Spleen (tissue), 11 donors: ENCODE data around the gene RBBP8NL. TPM values are rescaled to one million over a fixed set of nuclear protein-coding genes. Genes with fewer than 3 reads are reported as not detected.

Source experiments
- DNase-seq: peaks from one replicate; pipeline ENCODE4 v3.0.0-alpha.2; 2020
- H3K27ac ChIP-seq, 8 donors: fragments of 200-600 bp; sonication (generic) in 7 of 8; 1 replicate in 4 of 8; 2 replicates in 4 of 8; pipeline versions ENCODE4 v1.5.0 to v1.8.0; 2016 to 2021; ENCODE audit warnings: inconsistent platforms in 4 of 8, mild to moderate bottlenecking in 4 of 8, moderate library complexity in 1 of 8
- H3K27me3 ChIP-seq, 7 donors: fragments of 200-600 bp; sonication (generic) in 6 of 7; replicated peaks in 1 of 7; 1 replicate in 4 of 7; 2 replicates in 3 of 7; pipeline versions ENCODE4 v1.5.0 to v1.8.0; 2016 to 2021; ENCODE audit warnings: inconsistent platforms in 3 of 7, mild to moderate bottlenecking in 1 of 7
- H3K36me3 ChIP-seq, 6 donors: fragments of 200-600 bp; sonication (generic) in 5 of 6; 1 replicate in 4 of 6; 2 replicates in 2 of 6; pipeline versions ENCODE4 v1.5.0 to v1.8.0; 2016 to 2021; ENCODE audit warnings: inconsistent platforms in 2 of 6
- H3K4me1 ChIP-seq, 6 donors: fragments of 200-600 bp; sonication (generic) in 5 of 6; 1 replicate in 3 of 6; 2 replicates in 3 of 6; pipeline versions ENCODE4 v1.5.0 to v1.8.0; 2016 to 2021; ENCODE audit warnings: inconsistent platforms in 3 of 6
- H3K4me3 ChIP-seq, 8 donors: fragments of 200-600 bp; sonication (generic) in 7 of 8; 1 replicate in 4 of 8; 2 replicates in 4 of 8; pipeline versions ENCODE4 v1.5.0 to v1.8.0; 2016 to 2021; ENCODE audit warnings: inconsistent platforms in 4 of 8, mild to moderate bottlenecking in 4 of 8, moderate library complexity in 2 of 8
- H3K9me3 ChIP-seq, 8 donors: fragments of 200-600 bp; sonication (generic) in 7 of 8; 1 replicate in 4 of 8; 2 replicates in 4 of 8; pipeline versions ENCODE4 v1.5.0 to v1.8.0; 2016 to 2021; ENCODE audit warnings: inconsistent platforms in 4 of 8
- CTCF ChIP-seq, 11 experiments: fragments of 200-600 bp in 7 of 11; fragments of 450-650 bp in 4 of 11; sonication (generic) in 4 of 11; IDR thresholded peaks in 8 of 11; conservative IDR thresholded peaks in 3 of 11; 1 replicate in 7 of 11; 2 replicates in 4 of 11; pipeline versions ENCODE4 v1.4.0 to v1.8.0; 2016 to 2021; ENCODE audit warnings: antibody characterized with exemption in 11 of 11, inconsistent platforms in 4 of 11, mild to moderate bottlenecking in 1 of 11
- POLR2A ChIP-seq, 3 donors: fragments of 450-650 bp; IDR thresholded peaks; one replicate each; pipeline ENCODE4 v1.5.1; 2017; ENCODE audit warnings: antibody characterized with exemption in 3 of 3, mild to moderate bottlenecking in 1 of 3
- POLR2AphosphoS5 ChIP-seq, 3 donors: sonication (generic); formaldehyde crosslinking; IDR thresholded peaks; one replicate each; pipeline ENCODE4 v1.5.1; 2017; ENCODE audit warnings: antibody characterized with exemption in 3 of 3
- WGBS, 5 donors: extraction: QIAGEN DNeasy Blood & Tissue Kit in 3 of 5; methylation state at CpG; one replicate each; pipeline versions ENCODE4 v1.1.5 to v1.1.7; 2013 to 2018; 5-methylcytosine and 5-hydroxymethylcytosine counted together
- intact Hi-C: fragments of 100-400 bp; cut with DNase I; formaldehyde crosslinking; loops from one replicate; pipeline ENCODE4 v1.15.0; 2023; ENCODE audit warnings: low total_unique reads
- polyA plus RNA-seq, 3 donors: library from polyadenylated mRNA; stranded (reverse); fragments of 200-250 nt; gene quantifications; one replicate each; pipeline ENCODE4 v1.2.1, GENCODE V29; 2013
- total RNA-seq, 7 donors: library from RNA; depleted of rRNA in 3 of 7; stranded (reverse); fragments of >200 nt in 3 of 7; fragmentation: NEBNext Ultra II Directional in 4 of 7; extraction: Animal tissue kit (Norgen Biotek cat#: 25700) in 4 of 7; gene quantifications; one replicate each; pipeline versions ENCODE4 v1.1.0 to v1.2.1, GENCODE V29; 2016 to 2021
- donor health status: healthy with polysubstance abuse.
- donor health status: DM: no; HTN: no; CAD: no; lungs with moderate emphysema.
- donor health status: DM: no; HTN: no; CAD: no.
- donor health status: Bipolar disorder and iron deficiency.
- donor health status: healthy.
- donor health status: DM: no; HTN: no; CAD: no.
- donor health status: DM: yes; HTN: yes; CAD: no.

Gene RBBP8NL
- total and polyA plus RNA-seq, 10 donors, result 0.03 TPM; not detected in 9

- Histone ChIP-seq H3K9me3 (no peaks in the 10 kb centered on the region), H3K4me3 (no peak overlapping the region), H3K27me3 (peaks cover 0 to 75% (median 32%) of the 10 kb centered on the region in 7 donors), H3K36me3 (no peaks in the 10 kb centered on the region), H3K27ac (no peak overlapping the region), H3K4me1 (peaks cover 13 to 50% (median 43%) of the 10 kb centered on the region in 6 donors)
- intact Hi-C loops, result no loop called here
- WGBS, 5 donors, result 67 to 78% (median 71%) methylated on average over 14 to 19 of the region's 19 CpGs
- DNase-seq, result no peak
- TF ChIP-seq POLR2AphosphoS5 (IDR thresholded peaks at IDR 0.05), result no peak
- no peak for TF ChIP-seq POLR2A (IDR thresholded peaks at IDR 0.05)
- TF ChIP-seq CTCF (IDR thresholded peaks at IDR 0.05 in 8 of 11, conservative IDR thresholded peaks at IDR 0.05 in 3 of 11), result no peak
Measured at GRCh38 chr20:62370115-62370806, 57.1 kb downstream of the RBBP8NL start.

GRCh38 chr20:62369815-62370114, 57.6 kb downstream of the RBBP8NL start:
- Histone ChIP-seq H3K4me1 (peaks cover 13 to 54% (median 46%) of the 10 kb centered on the region in 6 donors), H3K4me3 (no peak overlapping the region), H3K27ac (no peak overlapping the region), H3K27me3 (peaks cover 0 to 79% (median 32%) of the 10 kb centered on the region in 7 donors), H3K36me3 (no peaks in the 10 kb centered on the region), H3K9me3 (no peaks in the 10 kb centered on the region)
- TF ChIP-seq POLR2A (IDR thresholded peaks at IDR 0.05) (no peak), POLR2AphosphoS5 (IDR thresholded peaks at IDR 0.05) (no peak), CTCF (IDR thresholded peaks at IDR 0.05 in 8 of 11, conservative IDR thresholded peaks at IDR 0.05 in 3 of 11) (no peak)
- 20 to 72% (median 55%) methylated on average over 1 to 4 of the region's 4 CpGs for WGBS, 5 donors
- intact Hi-C loops, result no loop called here
- DNase-seq, result no peak

GRCh38 chr20:62368976-62369814, 58.1 kb downstream of the RBBP8NL start:
- intact Hi-C loops, result no loop called here
- DNase-seq, result no peak
- peak in 2 of 3 donors; percentile 31 to 64 for TF ChIP-seq POLR2AphosphoS5 (IDR thresholded peaks at IDR 0.05)
- TF ChIP-seq POLR2A (IDR thresholded peaks at IDR 0.05), result no peak
- peak in 8 of 11 experiments; percentile 24 to 69 (median 55) for TF ChIP-seq CTCF (IDR thresholded peaks at IDR 0.05 in 8 of 11, conservative IDR thresholded peaks at IDR 0.05 in 3 of 11)
- H3K27ac ChIP-seq, result peak overlapping the region in 1 of 8 donors; percentile 86
- no peaks in the 10 kb centered on the region for H3K9me3 ChIP-seq
- peaks cover 13 to 60% (median 49%) of the 10 kb centered on the region in 6 donors for H3K4me1 ChIP-seq
- WGBS, 5 donors, result 24 to 30% (median 28%) methylated on average over 20 to 28 of the region's 28 CpGs
- no peaks in the 10 kb centered on the region for H3K36me3 ChIP-seq
- peaks cover 0 to 79% (median 32%) of the 10 kb centered on the region in 7 donors for H3K27me3 ChIP-seq
- peak overlapping the region in 2 of 8 donors; percentile 76 to 90 for H3K4me3 ChIP-seq
